Activated T-cell treated with anti-CD3 and anti-CD28 coated beads, Interleukin-2, amount 50 U/mL, for 48 hours (primary cell): ENCODE data around the gene IL12A.

Source experiments
- DNase-seq, 2 experiments: peaks; one replicate each; pipeline ENCODE4 v3.0.0-alpha.2; 2020

IL12A gene

DNA sequence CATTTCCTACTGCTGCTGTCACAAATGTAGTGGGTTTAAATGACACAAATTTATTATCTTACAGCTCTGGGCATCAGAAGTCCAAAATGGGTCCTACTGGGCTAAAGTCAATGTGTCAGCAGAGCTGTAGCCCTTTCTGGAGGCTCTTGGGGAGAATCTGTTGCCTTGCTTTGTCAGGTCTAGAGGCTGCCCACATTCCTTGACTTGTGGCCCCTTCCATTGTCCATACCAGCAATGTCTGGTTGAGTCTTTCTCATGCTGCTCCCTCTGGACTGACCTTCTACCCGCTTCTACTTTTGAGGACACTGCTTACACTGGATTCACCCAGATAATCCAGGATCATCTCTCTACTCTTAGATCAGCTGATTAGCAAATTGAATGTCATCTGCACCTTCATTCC, 3.0 kb downstream of the IL12A start:
- DNase-seq, result no peak

DNA sequence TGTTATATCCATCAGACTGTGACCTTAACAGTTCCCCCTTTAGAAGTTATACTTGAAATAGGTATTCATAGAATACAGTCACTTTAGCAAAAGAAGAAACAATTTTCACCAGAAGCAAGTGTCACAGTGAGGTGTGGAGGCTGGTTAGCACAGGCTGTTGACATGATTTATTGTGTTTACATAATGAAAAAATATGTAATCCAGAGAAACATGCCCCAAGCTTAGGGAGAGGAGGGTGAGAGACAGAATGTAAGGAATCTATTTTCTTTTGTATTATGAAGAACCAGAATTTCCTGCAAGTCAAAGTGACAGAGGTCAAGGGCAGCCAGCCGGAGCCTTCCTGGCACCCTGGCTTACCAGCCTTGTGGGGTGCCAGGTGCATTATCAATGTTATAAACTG, 4.0 kb downstream of the IL12A start:
- no peak for DNase-seq

DNA sequence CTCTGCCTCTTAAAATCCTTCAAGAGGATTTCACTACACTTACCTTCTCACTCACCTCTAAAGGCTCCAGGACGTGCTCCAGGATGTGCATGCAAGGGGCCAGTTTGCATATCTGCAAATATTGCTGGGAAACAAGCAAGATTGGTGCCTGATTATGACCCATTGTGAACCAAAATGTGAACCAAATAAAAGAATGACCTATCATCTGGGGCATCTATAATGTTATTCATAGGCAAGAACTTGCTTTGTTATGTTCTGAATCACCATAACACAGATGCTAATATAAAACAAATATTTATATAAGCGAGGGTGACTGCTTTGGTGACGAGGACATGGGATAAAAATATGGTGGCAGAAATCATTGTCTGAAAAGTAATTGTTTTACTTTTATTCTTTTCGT, 5.5 kb downstream of the IL12A start:
- no peak for DNase-seq

DNA sequence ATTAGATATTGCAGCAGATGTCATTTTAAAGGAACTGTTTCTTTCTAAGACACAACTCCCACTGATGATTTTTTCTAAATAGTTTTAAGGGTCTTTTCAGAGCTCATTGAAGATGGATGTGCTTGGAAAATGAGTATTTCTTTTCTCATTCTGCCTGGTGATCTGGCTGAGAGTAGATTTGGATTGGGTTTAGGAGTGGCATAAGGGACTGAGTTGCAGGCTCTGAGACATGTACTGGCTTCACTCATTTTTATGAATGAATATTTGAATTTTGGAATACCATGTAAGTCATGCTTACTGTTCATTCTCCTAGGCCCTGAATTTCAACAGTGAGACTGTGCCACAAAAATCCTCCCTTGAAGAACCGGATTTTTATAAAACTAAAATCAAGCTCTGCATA, 6.5 kb downstream of the IL12A start:
- DNase-seq, result no peak

DNA sequence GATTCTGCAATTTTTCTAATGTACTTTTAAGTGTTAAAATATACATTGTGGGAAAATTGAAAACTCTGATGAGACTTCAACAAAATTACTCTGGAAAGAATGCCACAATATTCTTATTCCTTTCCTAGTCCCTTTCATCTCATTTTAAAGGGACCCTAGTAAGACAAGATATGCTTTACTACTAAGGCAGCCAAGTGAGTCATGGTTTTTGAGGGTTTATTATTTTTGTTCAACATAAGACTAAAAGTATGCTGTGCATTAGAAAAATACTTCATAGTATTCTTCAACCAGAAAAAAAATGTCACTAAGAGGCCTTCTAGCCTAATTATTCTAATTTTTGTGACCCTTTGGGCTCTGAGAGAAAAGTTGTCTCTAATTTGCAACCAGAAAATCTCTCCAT, 7.4 kb downstream of the IL12A start:
- DNase-seq, result no peak

DNA sequence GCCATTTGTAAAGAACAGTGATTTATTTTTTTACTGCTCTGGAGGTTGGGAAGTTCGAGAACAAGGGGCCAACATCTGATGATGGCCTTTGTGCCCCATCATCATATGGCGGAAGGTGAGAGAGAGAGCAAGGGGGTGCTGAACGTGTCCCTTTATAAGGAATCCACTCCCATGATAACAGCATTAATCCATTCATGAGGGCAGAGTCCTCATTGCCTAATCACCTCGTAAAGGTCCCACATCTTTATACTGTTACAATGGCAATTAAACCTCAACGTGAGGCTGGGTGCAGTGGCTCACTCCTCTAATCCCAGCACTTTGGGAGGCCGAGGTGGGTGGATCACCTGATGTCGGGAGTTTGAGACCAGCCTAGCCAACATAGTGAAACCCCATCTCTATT, 8.3 kb downstream of the IL12A start:
- no peak for DNase-seq

DNA sequence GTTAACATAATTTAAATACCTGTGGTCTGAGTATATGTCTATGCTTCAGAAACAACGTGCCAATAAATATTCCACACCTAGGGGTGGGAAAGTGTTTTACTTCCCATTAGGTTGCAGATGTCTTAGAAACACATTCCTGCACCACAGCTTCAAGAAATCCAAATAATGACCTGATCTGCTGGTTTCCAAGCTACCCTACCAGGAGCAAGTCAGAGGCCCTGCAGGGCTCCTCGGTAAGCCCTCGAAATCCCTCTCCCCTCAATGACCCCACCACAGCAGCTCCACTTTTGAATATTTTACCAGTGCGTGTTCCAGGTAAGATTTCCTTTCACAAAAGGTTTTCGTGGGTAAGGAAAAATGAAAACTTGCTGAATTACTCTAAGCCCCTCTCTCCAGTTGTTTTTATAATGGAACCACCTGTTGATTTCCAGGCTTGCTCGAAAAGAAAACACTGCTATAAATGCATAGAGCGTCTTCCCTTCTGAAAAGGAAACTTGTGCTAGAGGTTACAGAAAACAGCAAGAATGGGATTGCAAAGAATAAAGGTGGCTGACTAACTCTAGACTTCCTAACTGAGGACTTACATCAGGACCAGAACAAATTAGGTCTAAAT, 12.6 kb downstream of the IL12A start:
- no peak for DNase-seq

DNA sequence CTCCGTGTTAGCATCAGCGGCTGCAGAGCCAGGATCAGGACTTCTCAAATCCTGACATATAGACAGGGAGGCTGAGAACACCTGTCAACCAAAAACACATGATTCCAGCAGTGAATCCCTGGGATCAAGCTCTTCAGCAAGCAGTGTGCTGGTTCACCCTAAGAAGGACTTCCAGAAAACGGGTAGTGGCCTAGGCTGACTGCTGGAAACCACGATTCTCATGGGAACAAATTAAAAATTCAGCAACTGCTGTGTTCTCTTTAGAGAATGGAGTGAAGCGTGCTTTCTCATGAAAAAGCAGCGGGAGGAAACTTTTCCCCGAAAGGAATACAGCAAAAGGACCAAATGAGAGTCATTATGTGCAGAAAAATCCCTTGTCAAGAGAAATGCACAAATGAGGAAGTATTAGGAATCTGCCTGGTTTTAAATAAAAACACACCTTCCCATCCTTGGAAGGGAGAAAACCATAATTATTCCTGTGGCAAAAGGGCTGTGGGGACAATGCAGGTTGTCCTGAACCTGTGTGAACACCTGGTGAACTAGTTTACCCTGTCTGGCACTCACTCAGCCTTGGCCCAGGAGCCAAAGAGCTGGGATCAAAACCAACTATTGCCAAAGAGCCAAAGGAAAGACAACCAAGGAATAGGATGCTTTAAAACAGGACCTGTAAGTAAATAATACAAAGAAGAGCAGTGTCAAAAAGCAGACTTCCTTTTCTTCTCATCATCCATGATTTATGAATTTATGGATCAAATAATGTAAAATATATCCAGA, 13.4 kb downstream of the IL12A start:
- no peak for DNase-seq

DNA sequence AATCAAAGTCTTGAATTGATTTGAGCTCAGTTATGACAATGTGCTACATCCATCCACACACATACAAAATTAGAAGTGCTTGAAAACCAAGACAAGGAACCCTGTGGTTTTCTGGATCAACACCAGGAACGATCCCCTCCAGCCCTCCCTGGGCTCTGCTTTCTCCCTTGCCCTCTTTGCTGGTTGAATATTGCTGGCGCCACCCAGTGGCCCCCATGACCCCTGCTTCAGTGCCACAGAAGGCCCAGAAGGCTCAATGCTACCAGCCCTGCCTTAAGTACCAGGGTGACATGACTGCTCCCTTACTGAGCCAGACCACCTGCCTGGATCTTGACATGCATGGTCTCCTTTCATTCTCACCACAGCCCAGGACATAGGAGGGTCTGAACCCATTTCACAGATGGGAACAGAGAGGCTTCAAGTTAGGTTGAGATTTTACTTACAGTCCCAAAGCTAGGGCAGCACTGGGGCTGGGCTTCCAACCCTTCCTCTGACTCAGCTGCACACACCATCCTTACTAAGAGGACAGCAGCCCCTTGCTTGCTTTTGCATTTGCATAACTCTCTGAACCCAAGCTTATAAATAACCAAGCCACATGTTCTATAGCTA, 15.0 kb downstream of the IL12A start:
- DNase-seq, result peak; percentile 58 to 61

DNA sequence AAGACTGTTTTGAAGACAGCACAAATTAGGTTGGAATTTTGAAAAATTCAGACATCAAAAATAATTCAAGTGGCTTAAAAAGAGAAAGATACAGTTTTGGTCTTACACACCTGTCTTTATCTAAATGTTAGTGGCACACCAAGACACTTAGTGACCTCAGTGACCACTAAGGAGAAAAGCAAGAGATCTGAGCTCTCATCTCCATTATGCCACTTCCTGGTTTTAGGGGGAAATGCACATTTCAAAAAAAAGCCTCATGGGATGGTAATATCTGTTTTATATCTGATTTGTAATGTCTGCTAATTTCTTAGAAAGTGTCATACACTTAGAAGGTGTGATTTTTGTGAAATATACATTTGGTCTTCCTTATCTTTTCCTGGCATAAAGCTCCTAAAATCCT, 16.4 kb downstream of the IL12A start:
- DNase-seq, result no peak

DNA sequence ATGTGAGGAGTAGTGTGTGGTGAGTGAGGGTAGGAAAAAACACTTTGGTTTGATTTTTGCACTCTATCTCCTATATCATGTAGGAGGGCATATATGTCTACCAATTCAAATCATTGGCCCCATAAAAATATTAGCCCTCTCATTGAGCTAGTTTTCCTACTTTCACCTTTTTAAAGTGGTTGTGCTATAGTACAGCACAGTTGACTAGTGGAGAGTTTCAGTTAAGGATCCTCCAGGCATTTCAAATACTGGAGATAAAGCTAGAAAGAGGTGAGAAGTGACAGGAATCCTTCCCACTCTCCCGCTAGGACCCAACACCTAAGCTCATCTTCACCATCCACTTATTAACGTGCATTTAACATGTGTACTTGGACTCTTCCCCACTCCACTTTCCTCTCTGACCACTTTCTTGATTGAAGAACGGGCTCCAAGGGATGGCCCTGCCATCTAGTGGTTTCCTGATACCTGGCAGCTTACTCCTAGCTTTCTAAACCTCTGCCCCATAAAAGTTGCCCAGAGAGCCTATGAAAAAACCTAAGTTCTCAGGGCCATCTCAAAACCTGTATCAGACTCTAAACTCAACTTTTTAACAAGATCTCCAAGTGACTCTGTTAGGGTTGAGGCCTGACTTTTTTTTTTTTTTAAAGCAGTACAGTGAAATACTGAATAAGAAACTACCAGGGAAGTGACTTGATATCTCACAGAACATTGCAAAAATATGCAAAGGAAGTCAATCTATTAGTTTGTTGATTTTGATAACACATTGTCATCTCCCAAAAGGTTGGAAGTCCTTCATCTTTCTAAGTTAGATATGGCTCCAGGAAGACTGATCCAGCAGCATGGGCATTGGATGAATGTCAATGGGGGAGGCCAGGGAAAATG, 17.9 kb downstream of the IL12A start:
- peak in 1 of 2 experiments; percentile 30 for DNase-seq

DNA sequence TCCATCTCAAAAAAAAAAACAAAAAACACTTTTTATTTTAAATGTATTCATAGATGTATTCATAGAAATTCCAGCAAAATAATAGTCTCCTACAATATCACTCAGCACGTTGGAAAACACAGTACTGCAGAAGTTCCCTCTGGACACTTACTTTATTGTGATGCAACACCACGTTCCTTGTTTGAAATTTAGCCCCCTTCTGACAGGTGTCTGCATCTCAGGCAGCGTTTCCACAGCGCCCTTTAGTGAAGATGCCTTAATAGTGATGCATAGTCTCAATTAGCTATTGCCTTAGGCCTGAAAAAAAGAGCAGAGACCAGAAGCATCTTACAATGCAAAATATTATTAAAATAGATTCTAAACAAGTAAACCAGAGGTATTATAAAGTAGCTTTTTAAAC, 20.3 kb downstream of the IL12A start:
- DNase-seq, result no peak

DNA sequence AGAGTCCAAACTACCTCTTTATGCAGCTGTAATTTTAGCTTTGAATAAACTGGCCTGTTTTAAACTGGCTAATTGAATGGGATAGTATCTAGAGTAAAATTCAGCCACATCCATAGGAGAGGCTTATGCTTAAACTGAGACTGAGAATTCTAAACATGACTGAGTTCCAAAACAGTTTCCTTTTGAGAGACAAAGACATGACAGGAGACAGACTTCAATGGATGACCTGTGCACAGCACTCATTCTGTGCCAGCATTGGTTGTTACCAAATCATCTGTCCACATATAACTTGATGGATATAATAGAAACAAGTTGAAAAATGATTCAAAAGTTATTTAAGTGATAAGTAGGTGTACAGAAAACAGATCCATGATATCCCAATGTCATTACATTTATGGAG, 20.9 kb downstream of the IL12A start:
- no peak for DNase-seq

DNA sequence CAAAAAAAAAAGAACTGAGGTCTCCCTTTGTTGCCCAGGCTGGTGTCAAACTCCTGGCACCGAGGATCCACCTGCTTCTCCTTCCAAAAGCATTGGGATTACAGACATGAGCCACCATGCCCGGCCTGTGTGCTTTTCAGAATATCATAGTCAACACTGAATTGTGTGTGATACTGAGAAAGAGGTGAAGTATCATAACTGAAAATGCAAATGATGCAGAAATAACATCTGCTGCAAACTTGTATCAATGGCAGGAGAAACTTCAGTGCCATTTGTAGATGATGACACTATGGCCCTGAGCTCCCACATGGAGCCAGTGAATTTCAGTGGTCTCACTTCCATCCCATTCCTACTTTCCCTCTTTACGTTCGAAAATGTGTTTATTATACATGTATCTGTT, 21.9 kb downstream of the IL12A start:
- no peak for DNase-seq

DNA sequence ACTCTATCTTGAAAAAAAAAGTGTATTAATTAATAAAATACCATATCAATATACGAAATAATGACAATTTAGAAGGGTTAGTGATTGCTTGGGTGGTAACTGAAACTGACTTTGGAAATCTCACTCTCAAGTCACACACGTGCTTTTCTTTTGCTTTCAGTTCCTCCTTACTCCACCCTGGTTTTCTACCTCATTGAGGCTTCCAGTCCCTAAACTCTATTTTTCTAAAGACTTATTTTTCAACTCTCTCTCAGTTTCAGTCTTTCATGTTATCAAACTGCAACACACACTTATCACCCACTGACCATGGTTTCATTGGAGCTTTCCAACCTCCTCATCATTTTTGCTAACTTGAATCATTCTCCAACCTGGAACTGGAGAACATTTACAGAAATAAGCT, 23.5 kb downstream of the IL12A start:
- DNase-seq, result no peak

DNA sequence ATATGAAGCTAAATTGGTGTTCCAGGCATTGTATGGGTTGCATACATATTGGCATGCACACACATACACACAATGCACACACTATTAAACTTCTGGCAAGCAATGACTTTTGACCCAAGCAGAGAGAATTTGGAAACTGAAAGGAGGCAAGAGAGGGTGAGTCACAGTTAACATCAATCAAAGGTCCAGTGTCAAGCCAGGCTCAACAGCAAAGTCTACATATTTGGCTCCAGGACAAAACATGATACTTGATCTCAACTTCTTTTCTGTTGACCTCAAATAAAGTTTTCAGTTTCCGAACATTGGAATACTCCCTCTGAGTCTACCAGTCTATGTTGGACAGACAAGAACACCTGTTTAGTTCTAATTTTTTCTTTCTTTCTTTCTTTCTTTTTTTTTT, 28.3 kb downstream of the IL12A start:
- DNase-seq, result no peak

DNA sequence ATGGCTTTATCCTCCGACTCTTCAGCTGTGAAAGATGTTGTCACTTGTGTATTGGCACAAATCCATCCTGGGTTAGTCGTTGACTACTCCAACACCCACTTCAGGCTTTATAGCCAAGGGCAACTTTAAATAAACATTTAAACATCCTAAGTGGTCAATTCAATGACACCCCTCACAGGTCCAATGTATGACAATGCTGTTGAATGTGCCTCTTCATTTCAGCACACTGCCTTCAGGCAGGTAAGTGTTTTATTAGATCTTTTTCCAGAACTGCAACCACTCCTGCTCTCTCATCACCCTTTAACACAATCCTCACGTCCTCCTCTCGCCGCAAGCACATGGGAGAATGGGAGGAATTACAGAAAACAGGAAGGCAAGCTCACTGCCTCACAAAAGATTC, 30.3 kb downstream of the IL12A start:
- DNase-seq, result no peak

DNA sequence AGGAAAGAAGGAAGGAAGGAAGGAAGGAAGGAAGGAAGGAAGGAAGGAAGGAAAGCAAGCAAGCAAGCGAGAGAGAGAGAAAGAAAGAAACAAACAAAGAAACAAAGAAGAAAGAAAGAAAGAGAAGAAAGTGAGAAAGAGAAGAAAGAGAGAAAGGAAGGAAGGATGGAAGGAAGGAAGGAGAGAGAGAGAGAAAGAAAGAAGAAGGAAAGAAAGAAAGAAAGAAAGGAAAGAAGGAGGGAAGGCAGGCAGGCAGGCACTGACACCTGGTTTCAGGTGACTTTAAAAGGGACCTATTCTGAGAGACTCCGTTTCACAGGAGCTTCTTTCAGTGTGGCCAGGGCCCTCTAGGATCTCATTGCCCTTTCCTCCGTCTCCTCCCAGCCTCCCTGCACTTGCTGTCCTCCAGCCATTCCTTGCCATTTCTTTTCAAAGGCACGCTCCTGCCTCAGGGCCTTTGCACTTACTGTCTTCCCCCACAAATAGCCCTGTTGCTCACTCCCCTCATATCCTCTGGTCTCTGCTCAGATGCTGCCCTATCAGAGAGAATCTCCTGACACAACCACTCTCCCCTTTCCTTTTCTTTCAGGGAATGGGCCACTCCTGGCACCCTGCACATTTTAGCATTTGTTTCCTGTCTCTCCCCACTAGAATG, 31.5 kb downstream of the IL12A start:
- DNase-seq, result no peak

DNA sequence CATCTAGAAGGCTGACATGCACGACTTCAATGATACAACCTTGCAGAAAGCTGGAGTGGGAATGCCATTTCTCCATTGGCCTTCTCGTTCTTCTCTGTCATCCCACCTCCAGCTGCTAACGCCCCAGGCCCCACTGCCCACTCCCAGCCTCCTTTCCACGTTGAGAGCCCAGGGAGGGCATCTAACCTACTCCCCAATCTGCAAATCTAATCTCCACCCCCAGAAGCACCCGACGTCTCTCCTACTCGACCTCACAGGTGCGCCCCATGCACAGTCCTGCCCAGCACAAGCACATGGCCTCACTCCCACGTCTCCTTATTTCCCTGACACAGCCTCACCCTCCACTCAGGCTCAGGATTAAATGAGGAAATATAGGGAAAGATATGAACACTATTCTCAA, 33.4 kb downstream of the IL12A start:
- no peak for DNase-seq

DNA sequence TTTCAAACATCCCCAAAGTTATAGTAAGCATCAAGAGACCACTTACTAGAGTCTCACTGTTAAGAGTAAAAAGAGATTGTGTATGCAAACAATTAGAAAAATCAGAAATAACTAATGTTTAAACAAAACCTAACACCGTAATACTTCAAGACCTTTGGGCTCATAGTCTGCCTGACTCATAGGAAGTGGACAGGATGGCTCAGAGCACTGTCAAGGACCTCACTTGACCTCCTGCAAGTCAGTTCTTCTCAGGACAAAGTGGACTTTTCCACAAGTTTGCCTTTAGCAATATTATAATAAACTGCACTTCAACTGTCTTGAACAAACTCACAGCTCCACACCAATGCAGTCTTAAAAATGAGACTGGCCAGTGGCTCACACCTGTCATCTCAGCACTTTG, 34.8 kb downstream of the IL12A start:
- DNase-seq, result no peak

DNA sequence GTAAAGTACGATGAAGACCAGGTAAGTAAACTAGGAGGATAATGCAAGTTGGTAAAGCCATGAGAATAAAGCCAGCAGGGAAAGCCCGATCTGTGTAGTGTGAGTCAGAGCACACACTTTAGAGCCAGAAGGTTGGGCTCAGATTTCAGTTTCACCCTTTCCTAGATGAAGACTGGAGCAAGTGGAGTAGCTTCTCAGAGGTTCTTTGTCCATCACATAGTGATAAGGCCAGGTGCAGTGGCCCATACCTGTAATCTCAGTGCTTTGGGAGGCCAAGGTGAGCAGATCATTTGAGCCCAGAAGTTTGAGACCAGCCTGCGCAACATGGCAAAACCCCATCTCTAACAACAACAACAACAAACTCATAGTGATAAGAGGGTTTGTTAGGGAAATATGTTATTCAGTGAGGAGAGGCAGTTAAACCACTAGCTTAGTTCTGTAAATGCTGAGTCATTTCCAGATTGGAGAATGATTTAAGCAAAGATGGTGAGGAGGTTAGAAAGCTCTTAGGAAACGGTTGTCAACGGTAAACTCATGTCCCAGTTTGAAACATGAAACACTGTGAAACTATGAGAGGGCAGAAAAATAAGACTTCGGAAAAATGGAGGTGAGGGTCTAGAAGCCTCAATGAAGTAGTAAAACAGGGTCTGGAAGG, 39.0 kb downstream of the IL12A start:
- DNase-seq, result peak; percentile 44 to 47

DNA sequence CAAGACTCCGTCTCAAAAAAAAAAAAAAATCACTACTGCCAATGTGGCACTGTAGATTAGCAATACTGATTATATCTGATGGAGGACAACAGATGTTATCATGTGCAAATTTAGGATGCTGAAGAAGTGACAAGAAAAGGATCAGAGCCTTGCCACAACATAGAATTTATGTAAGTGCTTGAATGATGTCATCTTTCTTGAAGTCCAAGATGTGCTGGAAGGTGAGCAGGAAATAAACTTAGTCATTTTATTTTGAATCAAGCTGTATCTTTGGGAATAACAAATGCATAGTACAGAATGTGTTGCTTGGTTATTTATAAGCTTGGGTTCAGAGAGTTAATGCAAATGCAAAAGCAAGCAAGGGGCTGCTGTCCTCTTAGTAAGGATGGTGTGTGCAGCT, 47.1 kb downstream of the IL12A start:
- DNase-seq, result no peak
